Parathyroid adenoma (tissue), 2 donors: ENCODE measurements around the gene CLSTN2.

Source experiments
- H2AFZ ChIP-seq: fragments of 300-600 bp; sonication (generic); one replicate; pipeline ENCODE4 v1.7.0; 2017; ENCODE audit warnings: antibody characterized with exemption, mild to moderate bottlenecking
- H3K27ac ChIP-seq: fragments of 300-600 bp; sonication (generic); one replicate; pipeline ENCODE4 v1.7.0; 2017
- H3K27me3 ChIP-seq: fragments of 300-600 bp; sonication (generic); one replicate; pipeline ENCODE4 v1.7.0; 2017; ENCODE audit warnings: low read length; ENCODE audit not compliant: control insufficient read depth, insufficient read depth
- H3K36me3 ChIP-seq: fragments of 300-600 bp; sonication (generic); one replicate; pipeline ENCODE4 v1.7.0; 2017; ENCODE audit warnings: low read length; ENCODE audit not compliant: control insufficient read depth, insufficient read depth
- H3K4me1 ChIP-seq: fragments of 300-600 bp; sonication (generic); one replicate; pipeline ENCODE4 v1.7.0; 2017; ENCODE audit warnings: control low read depth
- H3K4me2 ChIP-seq: fragments of 300-600 bp; sonication (generic); one replicate; pipeline ENCODE4 v1.7.0; 2017; ENCODE audit warnings: low read length
- H3K4me3 ChIP-seq: fragments of 300-600 bp; sonication (generic); one replicate; pipeline ENCODE4 v1.7.0; 2017; ENCODE audit warnings: low read depth, low read length
- H3K79me2 ChIP-seq: fragments of 300-600 bp; sonication (generic); one replicate; pipeline ENCODE4 v1.7.0; 2017; ENCODE audit warnings: control low read depth
- H3K9ac ChIP-seq: fragments of 300-600 bp; sonication (generic); one replicate; pipeline ENCODE4 v1.7.0; 2017; ENCODE audit warnings: mild to moderate bottlenecking
- H3K9me3 ChIP-seq: fragments of 300-600 bp; sonication (generic); one replicate; pipeline ENCODE4 v1.7.0; 2017; ENCODE audit warnings: low read length; ENCODE audit not compliant: control insufficient read depth
- TF ChIP-seq, protein P1 (sequence below): fragments of 300-600 bp; sonication (generic); IDR thresholded peaks from one replicate; pipeline ENCODE4 v1.7.0; 2017; ENCODE audit warnings: antibody characterized with exemption, mild to moderate bottlenecking
- donor health status: primary hyperparathyroidism.

The CLSTN2 gene

DNA sequence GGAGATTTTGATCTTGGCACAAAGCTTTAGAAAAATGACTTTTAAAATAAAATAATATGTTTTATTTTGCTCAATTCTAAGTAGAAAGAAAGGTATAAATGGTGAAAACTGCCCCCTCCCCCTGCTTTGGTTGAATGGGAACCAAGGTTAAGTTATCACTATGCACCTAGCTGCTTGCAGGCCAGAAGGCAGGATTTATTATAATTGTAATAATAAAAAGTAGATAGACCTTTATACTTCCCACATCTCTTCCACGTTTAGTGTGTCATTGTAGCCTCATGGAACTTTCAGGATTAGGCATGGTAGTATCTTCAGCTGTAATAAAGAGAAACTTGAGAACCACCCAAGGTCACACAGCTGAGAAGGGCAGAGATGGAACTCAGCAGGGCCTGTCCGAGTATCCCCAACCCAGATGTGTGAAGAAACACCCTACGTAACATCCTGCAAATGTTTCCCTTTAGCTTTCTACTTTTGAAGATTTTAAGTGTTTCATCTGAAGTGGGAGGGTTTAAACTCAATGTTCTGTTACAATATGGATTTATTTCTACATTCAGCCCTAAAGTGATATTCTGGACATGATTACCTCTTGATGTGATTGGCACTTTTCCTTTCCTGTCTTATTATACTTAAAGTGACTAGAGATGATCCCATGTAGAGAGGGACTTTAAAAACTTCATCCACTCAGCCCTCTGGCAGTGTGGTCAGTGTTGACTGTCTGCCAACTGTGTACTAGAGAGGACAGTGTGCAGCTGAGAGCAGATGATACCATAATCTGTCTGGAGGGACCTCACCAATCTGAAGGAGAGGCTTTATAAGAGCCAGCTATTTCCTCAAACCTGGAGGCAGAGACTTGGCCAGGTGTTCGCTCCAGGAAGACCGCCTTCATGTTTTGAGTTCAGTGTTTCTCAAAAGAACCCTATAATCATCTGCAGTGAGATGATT is 460.4 kb downstream of the CLSTN2 start:
- H3K4me2 ChIP-seq = no peak overlapping the region
- H3K36me3 ChIP-seq = no peaks in the 10 kb centered on the region
- no peak overlapping the region for H3K4me3 ChIP-seq
- H3K79me2 ChIP-seq = no peaks in the 10 kb centered on the region
- no peaks in the 10 kb centered on the region for H3K27me3 ChIP-seq
- H3K4me1 ChIP-seq = no peaks in the 10 kb centered on the region
- no peak overlapping the region for H3K27ac ChIP-seq
- H3K9me3 ChIP-seq = no peaks in the 10 kb centered on the region
- no peak overlapping the region for H3K9ac ChIP-seq
- H2AFZ ChIP-seq = no peak overlapping the region
- TF ChIP-seq, protein P1, sequence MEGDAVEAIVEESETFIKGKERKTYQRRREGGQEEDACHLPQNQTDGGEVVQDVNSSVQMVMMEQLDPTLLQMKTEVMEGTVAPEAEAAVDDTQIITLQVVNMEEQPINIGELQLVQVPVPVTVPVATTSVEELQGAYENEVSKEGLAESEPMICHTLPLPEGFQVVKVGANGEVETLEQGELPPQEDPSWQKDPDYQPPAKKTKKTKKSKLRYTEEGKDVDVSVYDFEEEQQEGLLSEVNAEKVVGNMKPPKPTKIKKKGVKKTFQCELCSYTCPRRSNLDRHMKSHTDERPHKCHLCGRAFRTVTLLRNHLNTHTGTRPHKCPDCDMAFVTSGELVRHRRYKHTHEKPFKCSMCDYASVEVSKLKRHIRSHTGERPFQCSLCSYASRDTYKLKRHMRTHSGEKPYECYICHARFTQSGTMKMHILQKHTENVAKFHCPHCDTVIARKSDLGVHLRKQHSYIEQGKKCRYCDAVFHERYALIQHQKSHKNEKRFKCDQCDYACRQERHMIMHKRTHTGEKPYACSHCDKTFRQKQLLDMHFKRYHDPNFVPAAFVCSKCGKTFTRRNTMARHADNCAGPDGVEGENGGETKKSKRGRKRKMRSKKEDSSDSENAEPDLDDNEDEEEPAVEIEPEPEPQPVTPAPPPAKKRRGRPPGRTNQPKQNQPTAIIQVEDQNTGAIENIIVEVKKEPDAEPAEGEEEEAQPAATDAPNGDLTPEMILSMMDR = no peak

DNA sequence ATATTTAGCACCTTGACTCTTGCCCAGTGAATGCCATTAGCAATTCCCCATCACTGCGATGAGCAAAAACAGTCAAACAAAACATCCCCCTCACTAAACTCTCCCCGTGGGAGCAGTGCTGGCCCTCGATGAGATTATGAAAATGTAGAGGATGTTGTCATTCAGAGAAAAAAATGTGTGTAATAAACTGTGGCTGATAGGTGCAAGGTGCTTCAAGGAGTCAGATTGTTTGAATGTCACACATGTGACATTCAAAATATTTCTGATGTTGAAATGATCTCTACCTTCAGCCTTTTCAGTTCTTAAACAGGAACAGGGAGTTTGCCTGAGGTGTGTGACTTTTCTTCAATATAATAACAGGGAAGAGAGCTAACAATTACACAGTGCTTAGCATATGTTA is 461.1 kb downstream of the CLSTN2 start:
- TF ChIP-seq, protein P1 = no peak
- H3K9ac ChIP-seq = no peak overlapping the region
- no peaks in the 10 kb centered on the region for H3K27me3 ChIP-seq
- H3K4me1 ChIP-seq = no peaks in the 10 kb centered on the region
- H3K27ac ChIP-seq = no peak overlapping the region
- no peak overlapping the region for H2AFZ ChIP-seq
- H3K4me3 ChIP-seq = no peak overlapping the region
- no peak overlapping the region for H3K4me2 ChIP-seq
- no peaks in the 10 kb centered on the region for H3K9me3 ChIP-seq
- no peaks in the 10 kb centered on the region for H3K79me2 ChIP-seq
- H3K36me3 ChIP-seq = no peaks in the 10 kb centered on the region

DNA sequence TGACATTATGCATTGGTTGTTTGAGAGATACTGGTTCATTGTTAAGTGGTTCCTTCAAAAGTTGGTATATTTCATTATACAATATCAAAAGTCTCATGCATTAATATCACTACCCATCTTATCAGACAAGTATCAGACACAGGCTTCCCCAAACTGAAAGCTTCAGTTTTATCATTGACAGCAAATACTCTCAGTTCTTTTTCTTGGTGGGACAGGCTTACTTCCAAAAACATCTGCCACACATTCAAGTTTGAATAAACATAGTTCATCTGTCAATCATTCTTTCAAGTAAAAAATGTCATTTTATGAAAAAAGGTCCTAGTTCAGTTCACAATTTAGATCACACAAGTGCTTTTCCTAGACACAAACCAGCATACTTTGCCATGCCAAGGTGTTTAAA is 462.9 kb downstream of the CLSTN2 start:
- no peak overlapping the region for H2AFZ ChIP-seq
- H3K4me1 ChIP-seq = no peaks in the 10 kb centered on the region
- no peak overlapping the region for H3K27ac ChIP-seq
- H3K9me3 ChIP-seq = no peaks in the 10 kb centered on the region
- H3K9ac ChIP-seq = no peak overlapping the region
- H3K79me2 ChIP-seq = no peaks in the 10 kb centered on the region
- no peaks in the 10 kb centered on the region for H3K36me3 ChIP-seq
- H3K27me3 ChIP-seq = no peaks in the 10 kb centered on the region
- no peak overlapping the region for H3K4me2 ChIP-seq
- H3K4me3 ChIP-seq = no peak overlapping the region
- TF ChIP-seq, protein P1 = no peak

DNA sequence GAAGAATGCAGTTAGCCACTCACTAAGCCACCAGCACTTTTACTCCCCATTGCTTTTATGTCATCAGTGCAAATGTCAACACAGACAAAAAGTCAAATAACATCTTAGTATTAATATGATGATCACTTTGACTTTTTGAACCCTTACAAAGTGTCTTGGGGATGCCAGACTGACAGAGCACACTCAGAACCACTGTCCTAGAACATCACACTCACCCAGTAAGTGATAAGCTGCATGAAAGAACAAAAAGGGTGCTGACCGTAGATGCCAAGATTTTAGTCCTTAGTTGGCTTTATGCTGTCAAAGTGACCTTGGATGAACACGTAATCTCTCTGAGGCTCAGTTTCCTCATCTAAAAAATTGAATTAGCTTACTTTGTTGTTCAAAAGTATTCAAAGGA is 463.4 kb downstream of the CLSTN2 start:
- no peaks in the 10 kb centered on the region for H3K27me3 ChIP-seq
- H3K9me3 ChIP-seq = no peaks in the 10 kb centered on the region
- no peaks in the 10 kb centered on the region for H3K36me3 ChIP-seq
- TF ChIP-seq, protein P1 = no peak
- H3K27ac ChIP-seq = no peak overlapping the region
- no peak overlapping the region for H3K4me3 ChIP-seq
- H2AFZ ChIP-seq = no peak overlapping the region
- no peak overlapping the region for H3K4me2 ChIP-seq
- no peaks in the 10 kb centered on the region for H3K79me2 ChIP-seq
- no peaks in the 10 kb centered on the region for H3K4me1 ChIP-seq
- H3K9ac ChIP-seq = no peak overlapping the region

DNA sequence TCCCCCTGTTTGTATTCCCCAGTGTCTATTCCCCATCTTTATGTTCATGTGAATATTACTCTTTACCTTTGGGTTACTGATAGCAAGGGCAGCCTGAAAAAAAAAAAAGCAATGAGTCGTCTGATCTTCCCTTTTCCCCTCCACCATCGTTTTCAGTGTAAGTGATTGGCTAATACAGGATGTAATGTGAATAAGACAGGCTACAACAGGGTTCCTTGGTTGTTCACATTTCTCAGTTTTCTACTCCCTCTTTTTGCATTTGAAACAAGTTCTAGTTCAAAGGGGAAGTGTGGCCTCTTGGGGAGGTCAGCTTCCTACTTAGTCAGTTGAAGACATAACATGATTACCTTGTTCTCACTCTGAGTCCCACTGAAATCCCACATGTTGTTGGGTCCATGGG is 464.9 kb downstream of the CLSTN2 start:
- no peak overlapping the region for H3K4me2 ChIP-seq
- no peaks in the 10 kb centered on the region for H3K36me3 ChIP-seq
- H3K4me1 ChIP-seq = no peaks in the 10 kb centered on the region
- no peaks in the 10 kb centered on the region for H3K9me3 ChIP-seq
- no peak overlapping the region for H2AFZ ChIP-seq
- no peaks in the 10 kb centered on the region for H3K27me3 ChIP-seq
- no peaks in the 10 kb centered on the region for H3K79me2 ChIP-seq
- H3K9ac ChIP-seq = no peak overlapping the region
- no peak overlapping the region for H3K27ac ChIP-seq
- TF ChIP-seq, protein P1 = no peak
- no peak overlapping the region for H3K4me3 ChIP-seq
